ENCODE results near the gene BNIP3.

BNIP3 gene

GRCh38 chr10:131981429-131982184, at the start of gene BNIP3:
BNIP3 (minus strand) TSS chr10:131981923; CDS start chr10:131981806, 117 bp downstream.
- peak within 1 kb of the TSS; percentile 78 for H3K27ac Mint-ChIP-seq
- H3K4me3 Mint-ChIP-seq = peak within 1 kb of the TSS; percentile 90
- no peaks in the 10 kb centered on the region for H3K27me3 Mint-ChIP-seq
- H3K36me3 Mint-ChIP-seq = no peaks in the 10 kb centered on the region
- H3K9me3 Mint-ChIP-seq (ENCODE audit: low read depth) = no peaks in the 10 kb centered on the region
- peaks cover 44% of the 10 kb centered on the region for H3K4me1 Mint-ChIP-seq (ENCODE audit: low read depth)

- Mint-ChIP-seq H3K4me3 (no peak overlapping the region), H3K9me3 (ENCODE audit: low read depth) (no peaks in the 10 kb centered on the region), H3K27me3 (peaks cover 43% of the 10 kb centered on the region), H3K27ac (no peak overlapping the region), H3K36me3 (no peaks in the 10 kb centered on the region), H3K4me1 (ENCODE audit: low read depth) (no peaks in the 10 kb centered on the region)
These were observed 49.3 kb upstream of the BNIP3 start for GRCh38 chr10:132030898-132031463.

GRCh38 chr10:132028706-132029105, 47.0 kb upstream of the BNIP3 start:
- Mint-ChIP-seq H3K27ac (no peak overlapping the region), H3K4me3 (no peak overlapping the region), H3K36me3 (no peaks in the 10 kb centered on the region), H3K4me1 (ENCODE audit: low read depth) (no peaks in the 10 kb centered on the region), H3K9me3 (ENCODE audit: low read depth) (no peaks in the 10 kb centered on the region), H3K27me3 (peaks cover 33% of the 10 kb centered on the region)

- Mint-ChIP-seq H3K27me3 (peaks cover 33% of the 10 kb centered on the region), H3K27ac (no peak overlapping the region)
These were observed 45.8 kb upstream of the BNIP3 start for GRCh38 chr10:132027423-132027983.

GRCh38 chr10:132023092-132023811, 41.5 kb upstream of the BNIP3 start:
- no peak overlapping the region for H3K27ac Mint-ChIP-seq
- H3K9me3 Mint-ChIP-seq (ENCODE audit: low read depth) = no peaks in the 10 kb centered on the region
- H3K4me3 Mint-ChIP-seq = peak overlapping the region; percentile 30
- H3K4me1 Mint-ChIP-seq (ENCODE audit: low read depth) = peaks cover 5% of the 10 kb centered on the region
- H3K27me3 Mint-ChIP-seq = peaks cover 22% of the 10 kb centered on the region
- H3K36me3 Mint-ChIP-seq = no peaks in the 10 kb centered on the region

More at GRCh38 chr10:132027423-132027983, 45.8 kb upstream of the BNIP3 start:
- H3K4me1 Mint-ChIP-seq (ENCODE audit: low read depth) = peaks cover 5% of the 10 kb centered on the region
- no peaks in the 10 kb centered on the region for H3K9me3 Mint-ChIP-seq (ENCODE audit: low read depth)
- H3K36me3 Mint-ChIP-seq = no peaks in the 10 kb centered on the region
- no peak overlapping the region for H3K4me3 Mint-ChIP-seq

GRCh38 chr10:132022241-132022640, 40.5 kb upstream of the BNIP3 start:
- Mint-ChIP-seq H3K4me3 (no peak overlapping the region), H3K27ac (no peak overlapping the region), H3K36me3 (no peaks in the 10 kb centered on the region), H3K27me3 (peaks cover 13% of the 10 kb centered on the region), H3K9me3 (ENCODE audit: low read depth) (no peaks in the 10 kb centered on the region), H3K4me1 (ENCODE audit: low read depth) (peaks cover 6% of the 10 kb centered on the region)

- Mint-ChIP-seq H3K4me3 (no peak overlapping the region), H3K27me3 (peaks cover 10% of the 10 kb centered on the region), H3K4me1 (ENCODE audit: low read depth) (peaks cover 6% of the 10 kb centered on the region), H3K9me3 (ENCODE audit: low read depth) (no peaks in the 10 kb centered on the region), H3K36me3 (no peaks in the 10 kb centered on the region), H3K27ac (no peak overlapping the region)
These were observed 39.9 kb upstream of the BNIP3 start for GRCh38 chr10:132021504-132022143.

- Mint-ChIP-seq H3K27ac (no peak overlapping the region), H3K4me3 (no peak overlapping the region), H3K4me1 (ENCODE audit: low read depth) (peaks cover 6% of the 10 kb centered on the region), H3K27me3 (peaks cover 8% of the 10 kb centered on the region), H3K9me3 (ENCODE audit: low read depth) (no peaks in the 10 kb centered on the region), H3K36me3 (no peaks in the 10 kb centered on the region)
These were observed 39.3 kb upstream of the BNIP3 start for GRCh38 chr10:132021046-132021445.

GRCh38 chr10:132020456-132020855, 38.7 kb upstream of the BNIP3 start:
- Mint-ChIP-seq H3K27me3 (peaks cover 7% of the 10 kb centered on the region), H3K4me1 (ENCODE audit: low read depth) (peaks cover 6% of the 10 kb centered on the region), H3K4me3 (no peak overlapping the region), H3K36me3 (no peaks in the 10 kb centered on the region), H3K27ac (no peak overlapping the region), H3K9me3 (ENCODE audit: low read depth) (no peaks in the 10 kb centered on the region)

GRCh38 chr10:132019366-132019765, 37.6 kb upstream of the BNIP3 start:
- no peaks in the 10 kb centered on the region for H3K36me3 Mint-ChIP-seq
- H3K27ac Mint-ChIP-seq = no peak overlapping the region
- peaks cover 6% of the 10 kb centered on the region for H3K4me1 Mint-ChIP-seq (ENCODE audit: low read depth)
- H3K9me3 Mint-ChIP-seq (ENCODE audit: low read depth) = no peaks in the 10 kb centered on the region
- H3K4me3 Mint-ChIP-seq = no peak overlapping the region
- H3K27me3 Mint-ChIP-seq = peaks cover 4% of the 10 kb centered on the region

GRCh38 chr10:132018446-132018845, 36.7 kb upstream of the BNIP3 start:
- no peak overlapping the region for H3K4me3 Mint-ChIP-seq
- no peak overlapping the region for H3K27ac Mint-ChIP-seq
- peaks cover 6% of the 10 kb centered on the region for H3K4me1 Mint-ChIP-seq (ENCODE audit: low read depth)
- no peaks in the 10 kb centered on the region for H3K36me3 Mint-ChIP-seq
- peaks cover 4% of the 10 kb centered on the region for H3K27me3 Mint-ChIP-seq
- H3K9me3 Mint-ChIP-seq (ENCODE audit: low read depth) = no peaks in the 10 kb centered on the region

GRCh38 chr10:132016514-132016913, 34.8 kb upstream of the BNIP3 start:
- Mint-ChIP-seq H3K9me3 (ENCODE audit: low read depth) (no peaks in the 10 kb centered on the region), H3K36me3 (no peaks in the 10 kb centered on the region), H3K27ac (no peak overlapping the region), H3K4me3 (no peak overlapping the region), H3K4me1 (ENCODE audit: low read depth) (peaks cover 1% of the 10 kb centered on the region), H3K27me3 (no peaks in the 10 kb centered on the region)

GRCh38 chr10:132011445-132011844, 29.7 kb upstream of the BNIP3 start:
- Mint-ChIP-seq H3K4me3 (no peak overlapping the region), H3K9me3 (ENCODE audit: low read depth) (no peaks in the 10 kb centered on the region), H3K27ac (no peak overlapping the region), H3K27me3 (peaks cover 7% of the 10 kb centered on the region), H3K36me3 (no peaks in the 10 kb centered on the region), H3K4me1 (ENCODE audit: low read depth) (peaks cover 5% of the 10 kb centered on the region)

- no peaks in the 10 kb centered on the region for H3K36me3 Mint-ChIP-seq
- H3K27ac Mint-ChIP-seq = no peak overlapping the region
- no peak overlapping the region for H3K4me3 Mint-ChIP-seq
These were observed 29.3 kb upstream of the BNIP3 start for GRCh38 chr10:132011024-132011423.

GRCh38 chr10:132010483-132010882, 28.8 kb upstream of the BNIP3 start:
- peaks cover 11% of the 10 kb centered on the region for H3K4me1 Mint-ChIP-seq (ENCODE audit: low read depth)
- H3K27me3 Mint-ChIP-seq = peaks cover 7% of the 10 kb centered on the region
- H3K4me3 Mint-ChIP-seq = no peak overlapping the region
- H3K9me3 Mint-ChIP-seq (ENCODE audit: low read depth) = no peaks in the 10 kb centered on the region
- H3K27ac Mint-ChIP-seq = no peak overlapping the region
- H3K36me3 Mint-ChIP-seq = no peaks in the 10 kb centered on the region

More at GRCh38 chr10:132011024-132011423, 29.3 kb upstream of the BNIP3 start:
- no peaks in the 10 kb centered on the region for H3K9me3 Mint-ChIP-seq (ENCODE audit: low read depth)
- H3K27me3 Mint-ChIP-seq = peaks cover 7% of the 10 kb centered on the region
- peaks cover 7% of the 10 kb centered on the region for H3K4me1 Mint-ChIP-seq (ENCODE audit: low read depth)

Measured in activated naive CD8-positive, alpha-beta T cell (primary cell).